Ascending aorta (tissue), 2 donors: ENCODE measurements around the gene MYD88. TPM values are rescaled to one million over a fixed set of nuclear protein-coding genes. Genes with fewer than 3 reads are reported as not detected.

ENCODE experiments used
- DNase-seq, 2 donors: peaks; one replicate each; pipeline ENCODE4 v3.0.0-alpha.2; 2019; ENCODE audit warnings: low spot score in 2 of 2
- H3K27ac ChIP-seq, 2 donors: fragments of 200-600 bp; sonication (generic); one replicate each; pipeline ENCODE4 v1.5.1; 2016 to 2017; ENCODE audit warnings: mild to moderate bottlenecking in 1 of 2
- H3K27me3 ChIP-seq: fragments of 200-600 bp; sonication (generic); one replicate; pipeline ENCODE4 v1.5.1; 2017
- H3K36me3 ChIP-seq, 2 donors: fragments of 200-600 bp; sonication (generic); one replicate each; pipeline ENCODE4 v1.5.1; 2016
- H3K4me1 ChIP-seq, 2 donors: fragments of 200-600 bp; sonication (generic); one replicate each; pipeline ENCODE4 v1.5.1; 2016 to 2017; ENCODE audit warnings: mild to moderate bottlenecking in 1 of 2
- H3K4me3 ChIP-seq, 2 donors: fragments of 200-600 bp; sonication (generic); one replicate each; pipeline ENCODE4 v1.5.1; 2016 to 2017; ENCODE audit warnings: mild to moderate bottlenecking in 1 of 2
- H3K9me3 ChIP-seq, 2 donors: fragments of 200-600 bp; sonication (generic); one replicate each; pipeline ENCODE4 v1.5.1; 2016
- CTCF ChIP-seq, 3 experiments: fragments of 200-600 bp in 2 of 3; fragments of 450-650 bp in 1 of 3; sonication (generic) in 2 of 3; IDR thresholded peaks; one replicate each; pipeline ENCODE4 v1.5.1; 2016 to 2019; ENCODE audit warnings: antibody characterized with exemption in 3 of 3, mild to moderate bottlenecking in 1 of 3, moderate library complexity in 1 of 3
- intact Hi-C: fragments of 100-400 bp; cut with DNase I; formaldehyde crosslinking; loops from one replicate; pipeline ENCODE4 v1.15.1; 2023
- total RNA-seq: library from RNA; depleted of rRNA; stranded (reverse); fragments of >200 nt; gene quantifications from one replicate; pipeline ENCODE4 v1.1.0, GENCODE V29; 2016

MYD88 gene
- total RNA-seq, 1 donor from 2014 or later: 38.8 TPM

DNA sequence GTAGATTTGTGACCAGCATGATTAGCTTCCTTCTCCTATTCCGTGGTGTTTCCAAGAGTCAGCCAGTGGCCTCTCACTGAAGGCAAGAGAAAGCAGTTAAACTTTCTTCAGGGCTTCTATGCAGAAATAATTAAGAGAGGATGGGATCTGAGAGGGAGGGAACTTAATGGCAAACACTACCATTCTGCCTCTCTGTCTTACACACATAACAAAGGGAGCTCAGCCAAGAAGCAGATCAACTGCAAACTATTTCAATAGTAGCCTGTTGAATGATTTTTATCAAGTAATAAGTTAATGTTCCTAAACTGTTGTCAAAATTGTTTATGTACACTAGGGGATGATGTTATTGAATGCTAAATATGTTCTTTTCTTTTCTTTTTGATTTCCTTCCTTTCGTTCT is 38.7 kb downstream of the MYD88 start:
- intact Hi-C loops: no loop called here
- no peak for TF ChIP-seq CTCF (IDR thresholded peaks at IDR 0.05)
- no peak for DNase-seq
- no peaks in the 10 kb centered on the region for H3K36me3 ChIP-seq
- peaks cover 0 to 2% of the 10 kb centered on the region in 2 donors for H3K4me1 ChIP-seq
- no peaks in the 10 kb centered on the region for H3K27me3 ChIP-seq
- no peak overlapping the region for H3K27ac ChIP-seq
- H3K9me3 ChIP-seq: no peaks in the 10 kb centered on the region
- no peak overlapping the region for H3K4me3 ChIP-seq

- Histone ChIP-seq H3K27me3 (no peaks in the 10 kb centered on the region), H3K4me3 (no peak overlapping the region), H3K9me3 (no peaks in the 10 kb centered on the region), H3K4me1 (peaks cover 0 to 3% of the 10 kb centered on the region in 2 donors), H3K36me3 (peaks cover 7 to 22% of the 10 kb centered on the region in 2 donors), H3K27ac (no peak overlapping the region)
- DNase-seq: no peak
- TF ChIP-seq CTCF (IDR thresholded peaks at IDR 0.05): no peak
- intact Hi-C loops: no loop called here
Observed at GRCh38 chr3:38186781-38187180, 48.3 kb downstream of the MYD88 start.

DNA sequence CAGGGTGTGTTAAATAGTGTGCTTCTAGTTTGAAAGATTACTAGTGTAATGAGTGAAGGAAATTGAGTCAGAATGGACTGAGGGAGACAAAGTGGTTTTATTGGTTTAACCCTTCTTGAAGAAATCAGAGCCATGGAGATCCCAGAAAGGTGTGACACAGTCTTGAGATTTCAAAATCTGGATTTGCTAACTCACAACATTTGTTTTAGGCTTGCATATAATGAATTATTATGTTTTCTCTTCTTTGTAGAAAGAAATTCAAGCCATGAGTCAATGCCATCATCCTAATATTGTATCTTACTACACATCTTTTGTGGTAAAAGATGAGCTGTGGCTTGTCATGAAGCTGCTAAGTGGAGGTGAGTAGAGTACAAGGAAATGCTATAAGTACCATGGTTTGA is 52.0 kb downstream of the MYD88 start:
- peaks cover 0 to 3% of the 10 kb centered on the region in 2 donors for H3K4me1 ChIP-seq
- no peaks in the 10 kb centered on the region for H3K27me3 ChIP-seq
- H3K4me3 ChIP-seq: no peak overlapping the region
- H3K36me3 ChIP-seq: peaks cover 4 to 20% of the 10 kb centered on the region in 2 donors
- intact Hi-C loops: no loop called here
- H3K27ac ChIP-seq: peak overlapping the region; percentile 8 to 22
- no peak for DNase-seq
- no peak for TF ChIP-seq CTCF (IDR thresholded peaks at IDR 0.05)
- H3K9me3 ChIP-seq: no peaks in the 10 kb centered on the region

Other genes starting within 250 kb of the MYD88 start
- gene VILL, start 147.9 kb upstream of the MYD88 start, total RNA-seq: 6.3 TPM
- gene PLCD1, start 109.0 kb upstream of the MYD88 start, total RNA-seq: 167 TPM
- 0.11 TPM for gene DLEC1, start 99.5 kb upstream of the MYD88 start, total RNA-seq
- gene ACAA1, start 1.5 kb upstream of the MYD88 start, total RNA-seq: 52.6 TPM
- gene OXSR1, start 26.9 kb downstream of the MYD88 start, total RNA-seq: 13.3 TPM
- not detected for gene SLC22A13, start 127.2 kb downstream of the MYD88 start, total RNA-seq
- not detected for gene SLC22A14, start 143.6 kb downstream of the MYD88 start, total RNA-seq
- 0.43 TPM for gene XYLB, start 208.1 kb downstream of the MYD88 start, total RNA-seq